ENCODE measurements around the gene LENEP.

LENEP gene

GRCh38 chr1:154954541-154954940, 38.8 kb upstream of the LENEP start:
- TF ChIP-seq SP1 (IDR thresholded peaks at IDR 0.05) = no peak
- TF ChIP-seq SUZ12 (IDR thresholded peaks at IDR 0.05) = no peak
- TF ChIP-seq LEF1 (IDR thresholded peaks at IDR 0.05; ENCODE audit: borderline replicate concordance) = no peak
- no peak for TF ChIP-seq FOXA1 (IDR thresholded peaks at IDR 0.05)
- no peak for TF ChIP-seq PKNOX1 (IDR thresholded peaks at IDR 0.05)
- no peak for TF ChIP-seq FOXM1 (IDR thresholded peaks at IDR 0.05; ENCODE audit: borderline replicate concordance)
- no peak for TF ChIP-seq BHLHE40 (IDR thresholded peaks at IDR 0.05; ENCODE audit: borderline replicate concordance)
- no peak for TF ChIP-seq ZNF384 (IDR thresholded peaks at IDR 0.05)
- TF ChIP-seq CTBP1 (IDR thresholded peaks at IDR 0.05; ENCODE audit: borderline replicate concordance) = no peak
- CTCF ChIA-PET = no interaction called here
- no peak for DNase-seq (ENCODE audit: extremely low spot score)
- POLR2A ChIA-PET = interaction anchor here (1.4 kb wide), 1 partner anchor 11 kb away, joined by 4 read pairs; no protein-coding TSS in a partner anchor

GRCh38 chr1:154955039-154955717, 38.2 kb upstream of the LENEP start:
- no peak for TF ChIP-seq SP1 (IDR thresholded peaks at IDR 0.05)
- ChIA-PET POLR2A (interaction anchor here (1.0 to 1.9 kb wide), 10 partner anchors 9 to 45 kb away, joined by 3 to 10 read pairs (median 6); partner anchors contain the start of genes FLAD1, PMVK and SHC1), CTCF (interaction anchor here (0.7 to 2.1 kb wide), 10 partner anchors 10 to 614 kb away, joined by 3 to 14 read pairs (median 4); partner anchors contain the start of genes LENEP and PMVK)
- DNase-seq (ENCODE audit: extremely low spot score) = no peak

- ChIA-PET POLR2A (interaction anchor here (0.8 to 1.9 kb wide), 13 partner anchors 9 to 106 kb away, joined by 3 to 10 read pairs (median 5); partner anchors contain the start of genes ADAM15, CKS1B, FLAD1 and PMVK), CTCF (interaction anchor here (0.7 to 2.1 kb wide), 14 partner anchors 10 to 615 kb away, joined by 3 to 14 read pairs (median 4); partner anchors contain the start of genes KRTCAP2, LENEP and PMVK)
- peak; percentile 52; the same call in 1 of the 2 replicates for TF ChIP-seq L3MBTL2 (conservative IDR thresholded peaks at IDR 0.05)
- TF ChIP-seq HDGF (IDR thresholded peaks at IDR 0.05; ENCODE audit: borderline replicate concordance) = no peak
Observed at GRCh38 chr1:154955718-154956543, 37.5 kb upstream of the LENEP start, which contains the start of gene PBXIP1. Gene PBXIP1, minus strand, starts transcription at chr1:154956099. Its CDS starts 2,378 bp downstream, at chr1:154953721.

GRCh38 chr1:154956544-154956941, 36.8 kb upstream of the LENEP start:
- DNase-seq (ENCODE audit: extremely low spot score) = no peak
- POLR2A ChIA-PET = interaction anchor here (0.7 to 1.9 kb wide), 14 partner anchors 8 to 105 kb away, joined by 3 to 10 read pairs (median 5); partner anchors contain the start of genes ADAM15, CKS1B, FLAD1 and PMVK
- no peak for TF ChIP-seq FOXK2 (IDR thresholded peaks at IDR 0.05)
- TF ChIP-seq ARNT (IDR thresholded peaks at IDR 0.05) = no peak
- TF ChIP-seq SUZ12 (IDR thresholded peaks at IDR 0.05) = no peak
- no peak for TF ChIP-seq ELF4 (IDR thresholded peaks at IDR 0.05)
- TF ChIP-seq BHLHE40 (IDR thresholded peaks at IDR 0.05; ENCODE audit: borderline replicate concordance) = no peak
- CTCF ChIA-PET = interaction anchor here (0.7 to 2.1 kb wide), 7 partner anchors 11 to 216 kb away, joined by 3 to 14 read pairs (median 3); partner anchors contain the start of genes KRTCAP2 and LENEP

More at GRCh38 chr1:154955718-154956543, 37.5 kb upstream of the LENEP start, which contains the start of gene PBXIP1:
- DNase-seq (ENCODE audit: extremely low spot score) = peak; percentile 95

- TF ChIP-seq FOXA1 (IDR thresholded peaks at IDR 0.05) = no peak
- no peak for TF ChIP-seq NFRKB (IDR thresholded peaks at IDR 0.05)
- TF ChIP-seq SUZ12 (IDR thresholded peaks at IDR 0.05) = no peak
- no peak for TF ChIP-seq ARNT (IDR thresholded peaks at IDR 0.05)
- no peak for TF ChIP-seq TARDBP (IDR thresholded peaks at IDR 0.05)
- TF ChIP-seq CTBP1 (IDR thresholded peaks at IDR 0.05; ENCODE audit: borderline replicate concordance) = no peak
- TF ChIP-seq ZNF384 (IDR thresholded peaks at IDR 0.05) = no peak
- TF ChIP-seq BHLHE40 (IDR thresholded peaks at IDR 0.05; ENCODE audit: borderline replicate concordance) = no peak
- no peak for TF ChIP-seq ELF4 (IDR thresholded peaks at IDR 0.05)
- no peak for TF ChIP-seq PKNOX1 (IDR thresholded peaks at IDR 0.05)
- TF ChIP-seq HDGF (IDR thresholded peaks at IDR 0.05; ENCODE audit: borderline replicate concordance) = no peak
- TF ChIP-seq FOXK2 (IDR thresholded peaks at IDR 0.05) = no peak
- no peak for TF ChIP-seq FOXM1 (IDR thresholded peaks at IDR 0.05; ENCODE audit: borderline replicate concordance)
- TF ChIP-seq L3MBTL2 (conservative IDR thresholded peaks at IDR 0.05) = no peak
- no peak for TF ChIP-seq LEF1 (IDR thresholded peaks at IDR 0.05; ENCODE audit: borderline replicate concordance)
- POLR2A ChIA-PET = interaction anchor here (0.7 to 1.9 kb wide), 8 partner anchors 11 to 94 kb away, joined by 3 to 10 read pairs (median 4); partner anchors contain the start of genes ADAM15, FLAD1, PMVK and SHC1
- no peak for DNase-seq (ENCODE audit: extremely low spot score)
- CTCF ChIA-PET = interaction anchor here (1.0 to 2.1 kb wide), 3 partner anchors 42 to 216 kb away, joined by 3 to 12 read pairs (median 3); partner anchors contain the start of gene KRTCAP2
Observed at GRCh38 chr1:154957091-154957657, 36.2 kb upstream of the LENEP start.

- TF ChIP-seq ARNT (IDR thresholded peaks at IDR 0.05) = no peak
- no peak for DNase-seq (ENCODE audit: extremely low spot score)
- ChIA-PET POLR2A (interaction anchor here (0.7 kb wide), 1 partner anchor 25 kb away, joined by 3 read pairs; the partner anchor contains the start of gene FLAD1), CTCF (no interaction called here)
Observed at GRCh38 chr1:154958036-154958435, 35.4 kb upstream of the LENEP start.

Measured in HEK293T (cell line).